ENCODE results near the gene DNAJC22. TPM values are rescaled to one million over a fixed set of nuclear protein-coding genes. Genes with fewer than 3 reads are reported as not detected.

Gene DNAJC22
- total and polyA plus RNA-seq, 2 of the 13 experiments (the other 11 are each of a cell fraction or from before 2014, with no cell fraction given): 25.2 to 31.7 TPM

DNA sequence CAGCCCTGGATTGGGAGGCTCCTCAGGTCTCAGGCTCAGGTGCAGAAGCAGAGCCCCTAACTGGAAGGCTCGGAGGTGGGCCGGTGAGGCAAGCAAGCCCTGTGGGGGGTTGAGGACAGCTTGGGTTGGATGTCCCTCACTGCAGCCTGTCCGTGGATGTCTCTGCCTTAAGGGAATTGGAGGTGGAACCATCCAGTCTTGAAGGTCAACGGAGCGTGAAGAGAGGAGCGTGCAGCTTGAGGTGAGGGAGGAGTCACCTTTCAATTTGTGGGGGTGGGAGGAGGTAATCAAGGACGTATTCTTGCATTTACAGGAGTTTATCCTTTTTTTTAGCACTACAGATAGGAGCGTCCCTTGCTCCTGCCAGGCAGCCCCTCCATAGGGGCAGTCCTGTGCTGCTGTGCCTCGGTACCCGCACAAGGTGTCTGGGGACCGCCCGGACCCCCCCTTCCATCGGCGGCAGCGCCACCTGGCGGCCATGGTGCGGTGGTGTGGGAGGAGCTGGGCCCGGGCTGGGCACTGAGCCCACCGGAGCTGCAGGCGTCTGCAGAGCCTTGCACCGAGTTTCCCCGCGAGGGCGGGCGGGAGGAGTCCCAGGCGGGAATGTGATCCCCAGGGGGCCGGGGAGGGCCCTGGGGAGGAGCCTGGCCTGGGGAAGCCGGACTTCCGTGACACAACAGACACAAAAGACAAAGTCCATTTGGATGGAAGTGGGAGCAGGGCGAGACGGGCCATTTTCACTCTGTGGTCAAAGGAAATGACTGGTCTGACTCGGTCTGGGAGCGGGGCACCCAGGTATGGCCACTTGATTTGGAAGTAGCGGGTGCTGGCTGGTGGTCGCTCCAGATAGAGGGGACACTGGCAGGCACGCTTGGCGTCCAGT, 864 bp downstream of the DNAJC22 start (continued):
- TF ChIP-seq ZNF766 (CRISPR knock-in tag; IDR thresholded peaks at IDR 0.05; ENCODE audit: borderline replicate concordance) (peak; percentile 82; the same call in 1 of the 2 replicates), SSRP1 (CRISPR knock-in tag; IDR thresholded peaks at IDR 0.05) (no peak), KLF9 (CRISPR knock-in tag; IDR thresholded peaks at IDR 0.05; ENCODE audit: low read depth) (no peak), PHF21A (CRISPR knock-in tag; IDR thresholded peaks at IDR 0.05) (peak; percentile 97), SP140L (CRISPR knock-in tag; IDR thresholded peaks at IDR 0.05; ENCODE audit: borderline replicate concordance) (no peak), ZNF839 (CRISPR knock-in tag; IDR thresholded peaks at IDR 0.05; ENCODE audit: borderline replicate concordance) (0 out of 2 replicates have a peak, but pooled peaks have one; percentile 55), MTF1 (CRISPR knock-in tag; IDR thresholded peaks at IDR 0.05) (no peak; the same call in 1 of the 2 replicates), ZNF878 (CRISPR knock-in tag; IDR thresholded peaks at IDR 0.05) (peak; percentile 72), TEAD3 (CRISPR knock-in tag; optimal IDR thresholded peaks at IDR 0.05; ENCODE audit: borderline replicate concordance) (peak; percentile 94), FOXA3 (CRISPR knock-in tag; IDR thresholded peaks at IDR 0.05) (peak; percentile 66), PTBP1 (IDR thresholded peaks at IDR 0.05; ENCODE audit: low read depth, low read length, poor library complexity, severe bottlenecking) (no peak), ARHGAP35 (CRISPR knock-in tag; IDR thresholded peaks at IDR 0.05; ENCODE audit: borderline replicate concordance) (peak; percentile 53; the same call in 1 of the 2 replicates), ZNF333 (CRISPR knock-in tag; IDR thresholded peaks at IDR 0.05; ENCODE audit: borderline replicate concordance) (no peak), ISX (CRISPR knock-in tag; conservative IDR thresholded peaks at IDR 0.05) (no peak; the same call in 1 of the 2 replicates), MTA1 (CRISPR knock-in tag; IDR thresholded peaks at IDR 0.05; ENCODE audit: borderline replicate concordance) (peak; percentile 96), POLR2A (IDR thresholded peaks at IDR 0.05; ENCODE audit: insufficient read depth in 1 of 2, low read depth in 2 of 2, low read length in 2 of 2) (peak; percentile 98), ZSCAN29 (CRISPR knock-in tag; conservative IDR thresholded peaks at IDR 0.05) (peak; percentile 89; the same call in 1 of the 2 replicates)
- TF ChIP-seq, protein P1, sequence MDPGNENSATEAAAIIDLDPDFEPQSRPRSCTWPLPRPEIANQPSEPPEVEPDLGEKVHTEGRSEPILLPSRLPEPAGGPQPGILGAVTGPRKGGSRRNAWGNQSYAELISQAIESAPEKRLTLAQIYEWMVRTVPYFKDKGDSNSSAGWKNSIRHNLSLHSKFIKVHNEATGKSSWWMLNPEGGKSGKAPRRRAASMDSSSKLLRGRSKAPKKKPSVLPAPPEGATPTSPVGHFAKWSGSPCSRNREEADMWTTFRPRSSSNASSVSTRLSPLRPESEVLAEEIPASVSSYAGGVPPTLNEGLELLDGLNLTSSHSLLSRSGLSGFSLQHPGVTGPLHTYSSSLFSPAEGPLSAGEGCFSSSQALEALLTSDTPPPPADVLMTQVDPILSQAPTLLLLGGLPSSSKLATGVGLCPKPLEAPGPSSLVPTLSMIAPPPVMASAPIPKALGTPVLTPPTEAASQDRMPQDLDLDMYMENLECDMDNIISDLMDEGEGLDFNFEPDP (CRISPR knock-in tag; conservative IDR thresholded peaks at IDR 0.05): no peak
- TF ChIP-seq, protein P2, sequence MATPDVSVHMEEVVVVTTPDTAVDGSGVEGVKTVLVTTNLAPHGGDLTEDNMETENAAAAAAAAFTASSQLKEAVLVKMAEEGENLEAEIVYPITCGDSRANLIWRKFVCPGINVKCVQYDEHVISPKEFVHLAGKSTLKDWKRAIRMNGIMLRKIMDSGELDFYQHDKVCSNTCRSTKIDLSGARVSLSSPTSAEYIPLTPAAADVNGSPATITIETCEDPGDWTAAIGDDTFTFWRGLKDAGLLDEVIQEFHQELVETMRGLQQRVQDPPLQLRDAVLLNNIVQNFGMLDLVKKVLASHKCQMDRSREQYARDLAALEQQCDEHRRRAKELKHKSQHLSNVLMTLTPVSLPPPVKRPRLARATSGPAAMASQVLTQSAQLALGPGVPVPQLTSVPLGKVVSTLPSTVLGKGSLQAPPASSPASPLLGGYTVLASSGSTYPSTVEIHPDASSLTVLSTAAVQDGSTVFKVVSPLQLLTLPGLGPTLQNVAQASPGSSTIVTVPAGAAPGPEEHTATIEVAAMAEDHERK (CRISPR knock-in tag; IDR thresholded peaks at IDR 0.05; ENCODE audit: low read depth): no peak
- TF ChIP-seq, protein P3, sequence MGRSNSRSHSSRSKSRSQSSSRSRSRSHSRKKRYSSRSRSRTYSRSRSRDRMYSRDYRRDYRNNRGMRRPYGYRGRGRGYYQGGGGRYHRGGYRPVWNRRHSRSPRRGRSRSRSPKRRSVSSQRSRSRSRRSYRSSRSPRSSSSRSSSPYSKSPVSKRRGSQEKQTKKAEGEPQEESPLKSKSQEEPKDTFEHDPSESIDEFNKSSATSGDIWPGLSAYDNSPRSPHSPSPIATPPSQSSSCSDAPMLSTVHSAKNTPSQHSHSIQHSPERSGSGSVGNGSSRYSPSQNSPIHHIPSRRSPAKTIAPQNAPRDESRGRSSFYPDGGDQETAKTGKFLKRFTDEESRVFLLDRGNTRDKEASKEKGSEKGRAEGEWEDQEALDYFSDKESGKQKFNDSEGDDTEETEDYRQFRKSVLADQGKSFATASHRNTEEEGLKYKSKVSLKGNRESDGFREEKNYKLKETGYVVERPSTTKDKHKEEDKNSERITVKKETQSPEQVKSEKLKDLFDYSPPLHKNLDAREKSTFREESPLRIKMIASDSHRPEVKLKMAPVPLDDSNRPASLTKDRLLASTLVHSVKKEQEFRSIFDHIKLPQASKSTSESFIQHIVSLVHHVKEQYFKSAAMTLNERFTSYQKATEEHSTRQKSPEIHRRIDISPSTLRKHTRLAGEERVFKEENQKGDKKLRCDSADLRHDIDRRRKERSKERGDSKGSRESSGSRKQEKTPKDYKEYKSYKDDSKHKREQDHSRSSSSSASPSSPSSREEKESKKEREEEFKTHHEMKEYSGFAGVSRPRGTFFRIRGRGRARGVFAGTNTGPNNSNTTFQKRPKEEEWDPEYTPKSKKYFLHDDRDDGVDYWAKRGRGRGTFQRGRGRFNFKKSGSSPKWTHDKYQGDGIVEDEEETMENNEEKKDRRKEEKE (IDR thresholded peaks at IDR 0.05): no peak
- TF ChIP-seq, protein P4, sequence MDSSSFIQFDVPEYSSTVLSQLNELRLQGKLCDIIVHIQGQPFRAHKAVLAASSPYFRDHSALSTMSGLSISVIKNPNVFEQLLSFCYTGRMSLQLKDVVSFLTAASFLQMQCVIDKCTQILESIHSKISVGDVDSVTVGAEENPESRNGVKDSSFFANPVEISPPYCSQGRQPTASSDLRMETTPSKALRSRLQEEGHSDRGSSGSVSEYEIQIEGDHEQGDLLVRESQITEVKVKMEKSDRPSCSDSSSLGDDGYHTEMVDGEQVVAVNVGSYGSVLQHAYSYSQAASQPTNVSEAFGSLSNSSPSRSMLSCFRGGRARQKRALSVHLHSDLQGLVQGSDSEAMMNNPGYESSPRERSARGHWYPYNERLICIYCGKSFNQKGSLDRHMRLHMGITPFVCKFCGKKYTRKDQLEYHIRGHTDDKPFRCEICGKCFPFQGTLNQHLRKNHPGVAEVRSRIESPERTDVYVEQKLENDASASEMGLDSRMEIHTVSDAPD (CRISPR knock-in tag; IDR thresholded peaks at IDR 0.05): no peak; the same call in 1 of the 2 replicates
- TF ChIP-seq, protein P5, sequence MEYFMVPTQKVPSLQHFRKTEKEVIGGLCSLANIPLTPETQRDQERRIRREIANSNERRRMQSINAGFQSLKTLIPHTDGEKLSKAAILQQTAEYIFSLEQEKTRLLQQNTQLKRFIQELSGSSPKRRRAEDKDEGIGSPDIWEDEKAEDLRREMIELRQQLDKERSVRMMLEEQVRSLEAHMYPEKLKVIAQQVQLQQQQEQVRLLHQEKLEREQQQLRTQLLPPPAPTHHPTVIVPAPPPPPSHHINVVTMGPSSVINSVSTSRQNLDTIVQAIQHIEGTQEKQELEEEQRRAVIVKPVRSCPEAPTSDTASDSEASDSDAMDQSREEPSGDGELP (IDR thresholded peaks at IDR 0.05; ENCODE audit: borderline replicate concordance, low read depth): peak; percentile 55; the same call in 1 of the 2 replicates
